DOHH2 (cell line): ENCODE data around the gene CLASP1.

ENCODE experiments used
- H3F3A ChIP-seq: fragments of 200-600 bp; sonication (generic), shearing (Covaris generic); 2 replicates; pipeline ENCODE4 v1.6.0; 2016; ENCODE audit warnings: antibody characterized with exemption, mild to moderate bottlenecking; ENCODE audit not compliant: control insufficient read depth, insufficient read depth
- H3K27ac ChIP-seq: fragments of 200-600 bp; sonication (generic); 2 replicates; pipeline ENCODE4 v1.5.1; 2014; ENCODE audit warnings: low read depth, mild to moderate bottlenecking, low read length, moderate library complexity
- H3K27me3 ChIP-seq: fragments of 200-600 bp; sonication (generic); 2 replicates; pipeline ENCODE4 v1.6.1; 2014; ENCODE audit warnings: mild to moderate bottlenecking, low read length, mixed read lengths; ENCODE audit not compliant: control insufficient read depth
- H3K36me3 ChIP-seq: fragments of 200-600 bp; sonication (generic); 2 replicates; pipeline ENCODE4 v1.6.1; 2014; ENCODE audit warnings: mild to moderate bottlenecking, low read length, moderate library complexity, mixed read lengths; ENCODE audit not compliant: control insufficient read depth
- H3K4me1 ChIP-seq: fragments of 200-600 bp; sonication (generic); 2 replicates; pipeline ENCODE4 v1.6.1; 2014; ENCODE audit warnings: mild to moderate bottlenecking, low read length, mixed read lengths; ENCODE audit not compliant: control insufficient read depth
- H3K4me2 ChIP-seq: fragments of 200-600 bp; sonication (generic); 2 replicates; pipeline ENCODE4 v1.6.0; 2014; ENCODE audit warnings: mild to moderate bottlenecking, low read length, moderate library complexity
- H3K4me3 ChIP-seq: fragments of 200-600 bp; sonication (generic); 2 replicates; pipeline ENCODE4 v1.5.1; 2014; ENCODE audit warnings: mild to moderate bottlenecking, low read length, mixed read lengths
- H3K79me2 ChIP-seq: fragments of 200-600 bp; sonication (generic); 2 replicates; pipeline ENCODE4 v1.6.1; 2014; ENCODE audit warnings: mild to moderate bottlenecking, low read length, mixed read lengths; ENCODE audit not compliant: control insufficient read depth
- H3K9me2 ChIP-seq: fragments of 200-600 bp; sonication (generic); replicated peaks from 2 replicates; pipeline ENCODE4 v1.6.1; 2014; ENCODE audit warnings: mild to moderate bottlenecking, low read length, mixed read lengths; ENCODE audit not compliant: control insufficient read depth
- H3K9me3 ChIP-seq: fragments of 200-600 bp; sonication (generic); 2 replicates; pipeline ENCODE4 v1.6.1; 2014; ENCODE audit warnings: antibody characterized with exemption, low read length, mixed read lengths; ENCODE audit not compliant: control insufficient read depth, insufficient read depth
- H4K20me1 ChIP-seq: fragments of 200-600 bp; sonication (generic); 2 replicates; pipeline ENCODE4 v1.6.0; 2014; ENCODE audit warnings: low read depth, mild to moderate bottlenecking, antibody characterized with exemption, low read length, moderate library complexity; ENCODE audit not compliant: control insufficient read depth, insufficient read depth
- EZH2phosphoT487 ChIP-seq: fragments of 200-600 bp; sonication (generic); IDR thresholded peaks from 2 replicates; pipeline ENCODE4 v1.6.1; 2017; ENCODE audit warnings: borderline replicate concordance, mild to moderate bottlenecking, antibody characterized with exemption, low read length, moderate library complexity, mixed read lengths
- TF ChIP-seq, protein P1 (sequence below): fragments of 200-600 bp; sonication (generic); IDR thresholded peaks from one replicate; pipeline ENCODE4 v1.5.1; 2014; ENCODE audit warnings: antibody characterized with exemption, mild to moderate bottlenecking, low read depth, low read length; ENCODE audit not compliant: poor library complexity, severe bottlenecking

The CLASP1 gene

DNA sequence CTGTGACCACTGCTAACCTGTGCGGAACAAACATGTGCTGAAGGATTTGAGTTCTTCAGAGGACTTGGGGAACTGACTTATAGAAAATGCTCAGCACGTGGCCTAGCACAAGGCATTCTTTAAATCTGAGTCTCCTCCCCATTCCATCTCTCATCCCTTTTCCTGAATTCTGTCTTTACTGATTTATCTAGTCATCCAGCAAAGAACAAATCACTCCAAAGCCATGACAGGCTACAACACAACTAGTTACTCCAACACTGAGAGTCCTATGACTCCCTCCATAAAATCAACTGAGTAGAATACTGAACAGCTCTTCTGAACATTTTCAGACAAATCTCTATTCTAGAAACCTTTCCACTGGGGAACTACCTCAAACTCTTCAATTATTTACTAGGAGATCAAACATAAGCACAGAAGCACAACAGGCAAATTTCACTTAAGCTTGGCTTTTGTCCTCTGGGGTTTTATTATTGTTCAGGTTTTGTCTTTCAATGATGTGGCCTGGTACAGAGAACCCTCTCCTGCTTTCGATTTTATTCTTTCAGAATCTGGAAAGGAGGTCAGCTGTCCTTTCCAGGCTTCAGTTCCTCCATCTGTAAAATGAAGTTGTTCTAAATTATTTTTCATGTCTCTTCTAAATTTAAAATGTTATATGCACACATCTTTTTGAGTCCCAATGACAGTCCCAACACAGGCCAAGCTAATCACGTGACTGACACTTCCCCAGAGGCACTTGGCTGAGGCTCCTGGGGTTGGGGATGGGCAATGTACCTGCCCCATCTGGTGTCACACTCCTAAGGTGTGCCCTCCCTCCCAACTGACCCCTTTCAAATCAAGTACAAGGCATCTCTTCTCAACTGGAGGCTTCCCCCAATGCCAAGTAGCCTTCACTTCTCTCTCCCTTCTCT is 86.7 kb downstream of the CLASP1 start:
- Histone ChIP-seq H3K27me3 (no peaks in the 10 kb centered on the region), H3K27ac (no peak overlapping the region), H3K4me1 (peaks cover 18% of the 10 kb centered on the region), H3F3A (peaks cover 16% of the 10 kb centered on the region), H3K36me3 (0 out of 2 replicates have a peak, but pooled peaks cover 4% of the 10 kb centered on the region), H4K20me1 (peaks cover 6% of the 10 kb centered on the region; the same call in 1 of the 2 replicates), H3K4me3 (no peak overlapping the region), H3K9me2 (no peaks in the 10 kb centered on the region), H3K79me2 (peaks cover 89% of the 10 kb centered on the region), H3K4me2 (no peak overlapping the region), H3K9me3 (peaks cover 8% of the 10 kb centered on the region; the same call in 1 of the 2 replicates)
- TF ChIP-seq EZH2phosphoT487, result no peak
- TF ChIP-seq, protein P1, sequence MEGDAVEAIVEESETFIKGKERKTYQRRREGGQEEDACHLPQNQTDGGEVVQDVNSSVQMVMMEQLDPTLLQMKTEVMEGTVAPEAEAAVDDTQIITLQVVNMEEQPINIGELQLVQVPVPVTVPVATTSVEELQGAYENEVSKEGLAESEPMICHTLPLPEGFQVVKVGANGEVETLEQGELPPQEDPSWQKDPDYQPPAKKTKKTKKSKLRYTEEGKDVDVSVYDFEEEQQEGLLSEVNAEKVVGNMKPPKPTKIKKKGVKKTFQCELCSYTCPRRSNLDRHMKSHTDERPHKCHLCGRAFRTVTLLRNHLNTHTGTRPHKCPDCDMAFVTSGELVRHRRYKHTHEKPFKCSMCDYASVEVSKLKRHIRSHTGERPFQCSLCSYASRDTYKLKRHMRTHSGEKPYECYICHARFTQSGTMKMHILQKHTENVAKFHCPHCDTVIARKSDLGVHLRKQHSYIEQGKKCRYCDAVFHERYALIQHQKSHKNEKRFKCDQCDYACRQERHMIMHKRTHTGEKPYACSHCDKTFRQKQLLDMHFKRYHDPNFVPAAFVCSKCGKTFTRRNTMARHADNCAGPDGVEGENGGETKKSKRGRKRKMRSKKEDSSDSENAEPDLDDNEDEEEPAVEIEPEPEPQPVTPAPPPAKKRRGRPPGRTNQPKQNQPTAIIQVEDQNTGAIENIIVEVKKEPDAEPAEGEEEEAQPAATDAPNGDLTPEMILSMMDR, result no peak

DNA sequence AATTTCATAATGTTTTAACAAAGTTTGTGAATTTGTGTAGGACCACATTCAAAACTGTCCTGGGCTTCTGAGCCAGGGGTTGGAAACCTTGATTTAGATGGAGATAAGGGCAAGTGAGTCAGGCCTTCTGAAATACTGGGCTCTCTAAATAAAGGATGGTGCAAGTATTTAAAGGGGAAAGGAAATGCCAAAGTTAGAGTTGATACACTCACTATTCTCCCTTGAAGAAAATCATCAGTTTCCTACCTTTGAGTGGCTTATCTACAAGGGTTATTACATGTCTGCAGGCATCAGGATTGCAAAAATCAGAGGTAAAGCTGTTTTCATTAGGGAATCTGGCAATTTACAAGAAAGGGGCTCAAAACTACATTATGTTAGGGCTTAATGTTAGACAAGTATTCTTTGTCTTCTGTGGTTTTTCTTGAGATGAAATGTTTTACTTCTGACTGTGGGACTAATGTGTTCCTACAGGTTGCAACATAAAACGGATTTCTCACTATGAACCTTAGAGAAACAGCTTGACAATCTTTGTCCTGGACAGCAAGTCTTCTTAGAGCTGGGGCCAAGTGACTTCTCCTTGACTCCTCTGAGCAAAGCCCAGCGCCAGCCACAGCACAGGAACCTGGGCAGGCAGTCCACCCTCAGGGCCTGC is 87.5 kb downstream of the CLASP1 start:
- no peak overlapping the region for H3K4me2 ChIP-seq
- H3K4me1 ChIP-seq, result peaks cover 18% of the 10 kb centered on the region
- peaks cover 87% of the 10 kb centered on the region for H3K79me2 ChIP-seq
- H3K4me3 ChIP-seq, result no peak overlapping the region
- H3K9me2 ChIP-seq, result no peaks in the 10 kb centered on the region
- H3F3A ChIP-seq, result peaks cover 16% of the 10 kb centered on the region
- H3K36me3 ChIP-seq, result 0 out of 2 replicates have a peak, but pooled peaks cover 4% of the 10 kb centered on the region
- H3K27me3 ChIP-seq, result no peaks in the 10 kb centered on the region
- H3K9me3 ChIP-seq, result peaks cover 8% of the 10 kb centered on the region; the same call in 1 of the 2 replicates
- H3K27ac ChIP-seq, result no peak overlapping the region
- TF ChIP-seq EZH2phosphoT487, result no peak
- H4K20me1 ChIP-seq, result peaks cover 6% of the 10 kb centered on the region; the same call in 1 of the 2 replicates

DNA sequence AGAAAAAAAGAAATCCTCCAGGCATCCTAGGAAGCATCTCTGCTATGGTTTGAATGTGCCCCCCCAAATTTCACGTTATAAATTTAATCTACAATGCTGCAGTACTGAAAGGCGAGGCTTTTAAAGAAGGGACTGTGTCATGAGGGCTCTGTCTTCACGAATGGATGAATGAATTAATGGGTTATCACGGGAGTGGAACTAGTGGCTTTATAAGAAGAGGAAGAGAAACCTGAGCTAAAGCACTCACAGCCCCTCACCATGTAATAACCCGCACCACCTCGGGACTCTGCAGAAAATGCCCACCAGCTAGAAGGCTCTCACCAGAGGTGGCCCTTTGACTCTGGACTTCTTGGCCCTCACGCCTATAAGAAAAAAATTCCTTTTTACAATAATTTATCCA is 90.9 kb downstream of the CLASP1 start:
- peak overlapping the region; percentile 56 for H3K4me2 ChIP-seq
- peaks cover 6% of the 10 kb centered on the region; the same call in 1 of the 2 replicates for H4K20me1 ChIP-seq
- H3K9me2 ChIP-seq, result no peaks in the 10 kb centered on the region
- H3F3A ChIP-seq, result peaks cover 16% of the 10 kb centered on the region
- peaks cover 18% of the 10 kb centered on the region for H3K4me1 ChIP-seq
- no peaks in the 10 kb centered on the region for H3K9me3 ChIP-seq
- no peak for TF ChIP-seq EZH2phosphoT487
- TF ChIP-seq, protein P1, result no peak
- H3K27ac ChIP-seq, result peak overlapping the region; percentile 12; the same call in 1 of the 2 replicates
- H3K27me3 ChIP-seq, result no peaks in the 10 kb centered on the region
- H3K4me3 ChIP-seq, result peak overlapping the region; percentile 39; the same call in 1 of the 2 replicates
- peaks cover 77% of the 10 kb centered on the region for H3K79me2 ChIP-seq
- H3K36me3 ChIP-seq, result no peaks in the 10 kb centered on the region
